IPS DF 19.7 (cell line): ENCODE measurements around the gene ZNF358.
A peak's percentile ranks its signal among the peaks of the same experiment; 100 is the strongest.

Experiments
- DNase-seq: peaks from one replicate; pipeline ENCODE4 v3.0.0-alpha.2; 2013; ENCODE audit warnings: low read depth, low spot score

ZNF358 gene

GRCh38 chr19:7489609-7490044, 26.3 kb upstream of the ZNF358 start:
- DNase-seq, result no peak

- no peak for DNase-seq
Observed at GRCh38 chr19:7492142-7492541, 23.8 kb upstream of the ZNF358 start.

GRCh38 chr19:7492558-7492957, 23.3 kb upstream of the ZNF358 start:
- DNase-seq, result no peak

- no peak for DNase-seq
Observed at GRCh38 chr19:7494416-7495098, 21.3 kb upstream of the ZNF358 start.

GRCh38 chr19:7497292-7497691, 18.6 kb upstream of the ZNF358 start:
- no peak for DNase-seq

GRCh38 chr19:7500811-7501450, 15.0 kb upstream of the ZNF358 start:
- no peak for DNase-seq

- DNase-seq, result no peak
Observed at GRCh38 chr19:7502552-7502951, 13.4 kb upstream of the ZNF358 start.

- no peak for DNase-seq
Observed at GRCh38 chr19:7504684-7505083, 11.2 kb upstream of the ZNF358 start.

- DNase-seq, result no peak
Observed at GRCh38 chr19:7505288-7505681, 10.6 kb upstream of the ZNF358 start.

GRCh38 chr19:7505682-7506384, 10.1 kb upstream of the ZNF358 start:
- no peak for DNase-seq

GRCh38 chr19:7506385-7507328, 9.2 kb upstream of the ZNF358 start:
- peak; percentile 94 for DNase-seq

GRCh38 chr19:7507884-7508283, 8.0 kb upstream of the ZNF358 start:
- DNase-seq, result no peak

GRCh38 chr19:7509625-7510024, 6.3 kb upstream of the ZNF358 start:
- no peak for DNase-seq

GRCh38 chr19:7512400-7512851, 3.5 kb upstream of the ZNF358 start:
- DNase-seq, result no peak

- no peak for DNase-seq
Observed at GRCh38 chr19:7513809-7514642, 1.9 kb upstream of the ZNF358 start.

GRCh38 chr19:7515110-7515644, 726 bp upstream of the ZNF358 start:
- no peak for DNase-seq

GRCh38 chr19:7516333-7516732, 430 bp downstream of the ZNF358 start:
- no peak for DNase-seq

GRCh38 chr19:7516878-7517277, 975 bp downstream of the ZNF358 start:
- no peak for DNase-seq

GRCh38 chr19:7519361-7520130, 3.6 kb downstream of the ZNF358 start:
- DNase-seq, result no peak
